NCI-H1436 (cell line): ENCODE measurements around the gene RIMS1.
"Not testable (repeated sequence)": the region's sequence is repeated elsewhere in the genome, so short reads cannot be mapped to it uniquely, and the experiment has no call there.

Experiments
- DNase-seq: peaks from one replicate; lab custom pipeline; 2025; lab: John Stamatoyannopoulos, UW

RIMS1 gene

GRCh38 chr6:72248621-72249020 lies 362.3 kb downstream of the RIMS1 start:
- no peak for DNase-seq

GRCh38 chr6:72250664-72251063 lies 364.3 kb downstream of the RIMS1 start:
- no peak for DNase-seq

GRCh38 chr6:72260489-72260888 lies 374.1 kb downstream of the RIMS1 start:
- DNase-seq = no peak

- no peak for DNase-seq
Observed at GRCh38 chr6:72261554-72261953, 375.2 kb downstream of the RIMS1 start.

GRCh38 chr6:72262254-72262653 lies 375.9 kb downstream of the RIMS1 start:
- DNase-seq = no peak

GRCh38 chr6:72267470-72267869 lies 381.1 kb downstream of the RIMS1 start:
- DNase-seq = no peak

GRCh38 chr6:72271531-72271930 lies 385.2 kb downstream of the RIMS1 start:
- DNase-seq = no peak

- DNase-seq = no peak
Observed at GRCh38 chr6:72272958-72273357, 386.6 kb downstream of the RIMS1 start.

- no peak for DNase-seq
Observed at GRCh38 chr6:72275888-72276287, 389.5 kb downstream of the RIMS1 start.

- no peak for DNase-seq
Observed at GRCh38 chr6:72282201-72282600, 395.9 kb downstream of the RIMS1 start.

GRCh38 chr6:72283571-72283970 lies 397.2 kb downstream of the RIMS1 start:
- DNase-seq = no peak

- DNase-seq = no peak
Observed at GRCh38 chr6:72286911-72287311, 400.6 kb downstream of the RIMS1 start.

GRCh38 chr6:72287801-72288200 lies 401.5 kb downstream of the RIMS1 start:
- no peak for DNase-seq

- no peak for DNase-seq
Observed at GRCh38 chr6:72288592-72288991, 402.2 kb downstream of the RIMS1 start.

GRCh38 chr6:72290620-72291019 lies 404.3 kb downstream of the RIMS1 start:
- no peak for DNase-seq

GRCh38 chr6:72296375-72296774 lies 410.0 kb downstream of the RIMS1 start:
- no peak for DNase-seq

GRCh38 chr6:72305971-72306370 lies 419.6 kb downstream of the RIMS1 start:
- DNase-seq = no peak

- no peak for DNase-seq
Observed at GRCh38 chr6:72316675-72317380, 430.5 kb downstream of the RIMS1 start.

GRCh38 chr6:72321788-72322187 lies 435.4 kb downstream of the RIMS1 start:
- DNase-seq = no peak

GRCh38 chr6:72322771-72323170 lies 436.4 kb downstream of the RIMS1 start:
- DNase-seq = no peak

GRCh38 chr6:72324591-72324990 lies 438.2 kb downstream of the RIMS1 start:
- DNase-seq = no peak

GRCh38 chr6:72328775-72329174 lies 442.4 kb downstream of the RIMS1 start:
- no peak for DNase-seq

- DNase-seq = not testable (repeated sequence)
Observed at GRCh38 chr6:72335203-72335602, 448.9 kb downstream of the RIMS1 start.

- DNase-seq = no peak
Observed at GRCh38 chr6:72348926-72349325, 462.6 kb downstream of the RIMS1 start.
